Hepatocyte (in vitro differentiated cells): ENCODE results near the gene NDST3. TPM values are rescaled to one million over a fixed set of nuclear protein-coding genes. Genes with fewer than 3 reads are reported as not detected.

Source experiments
- DNase-seq: peaks from one replicate; pipeline ENCODE4 v3.0.0-alpha.2; 2016; ENCODE audit warnings: low spot score
- H2AFZ ChIP-seq: fragments of 200-600 bp; sonication (generic); 2 replicates; pipeline ENCODE4 v1.6.0; 2016; ENCODE audit warnings: antibody characterized with exemption, mild to moderate bottlenecking
- H3K27ac ChIP-seq: fragments of 200-600 bp; sonication (generic); 2 replicates; pipeline ENCODE4 v1.5.1; 2016; ENCODE audit warnings: mild to moderate bottlenecking
- H3K27me3 ChIP-seq: fragments of 200-600 bp; sonication (generic); 2 replicates; pipeline ENCODE4 v1.6.1; 2016
- H3K36me3 ChIP-seq: fragments of 200-600 bp; sonication (generic); replicated peaks from 2 replicates; pipeline ENCODE4 v1.5.1; 2016; ENCODE audit warnings: low read depth; ENCODE audit not compliant: insufficient read depth
- H3K4me1 ChIP-seq: fragments of 200-600 bp; sonication (generic); 2 replicates; pipeline ENCODE4 v1.5.1; 2016; ENCODE audit warnings: mild to moderate bottlenecking, moderate library complexity; ENCODE audit not compliant: insufficient read depth
- H3K4me2 ChIP-seq: fragments of 200-600 bp; sonication (generic); 2 replicates; pipeline ENCODE4 v1.6.0; 2016
- H3K4me3 ChIP-seq: fragments of 200-600 bp; sonication (generic); 2 replicates; pipeline ENCODE4 v1.5.1; 2016; ENCODE audit warnings: mild to moderate bottlenecking
- H3K79me2 ChIP-seq: fragments of 200-600 bp; sonication (generic); 2 replicates; pipeline ENCODE4 v1.6.0; 2017; ENCODE audit warnings: mild to moderate bottlenecking
- H3K9me2 ChIP-seq: fragments of 200-600 bp; sonication (generic); replicated peaks from 2 replicates; pipeline ENCODE4 v1.6.0; 2017; ENCODE audit warnings: mild to moderate bottlenecking; ENCODE audit not compliant: insufficient read depth
- H3K9me3 ChIP-seq: fragments of 200-600 bp; sonication (generic); 2 replicates; pipeline ENCODE4 v1.5.1; 2016; ENCODE audit warnings: low read depth, mild to moderate bottlenecking
- H4K20me1 ChIP-seq: fragments of 200-600 bp; sonication (generic); 2 replicates; pipeline ENCODE4 v1.6.0; 2016; ENCODE audit warnings: mild to moderate bottlenecking; ENCODE audit not compliant: insufficient read depth, poor library complexity, severe bottlenecking
- CTCF ChIP-seq: fragments of 200-600 bp; sonication (generic); IDR thresholded peaks from 2 replicates; pipeline ENCODE4 v1.5.1; 2016; ENCODE audit warnings: antibody characterized with exemption, mild to moderate bottlenecking; ENCODE audit not compliant: poor library complexity
- EZH2 ChIP-seq: fragments of 200-600 bp; sonication (generic); IDR thresholded peaks from 2 replicates; pipeline ENCODE4 v1.6.1; 2016; ENCODE audit warnings: antibody characterized with exemption, mild to moderate bottlenecking, borderline replicate concordance
- EZH2phosphoT487 ChIP-seq: fragments of 200-600 bp; sonication (generic); IDR thresholded peaks from one replicate; pipeline ENCODE4 v1.6.1; 2018; ENCODE audit warnings: antibody characterized with exemption, mild to moderate bottlenecking, low read depth, moderate library complexity; ENCODE audit not compliant: unreplicated experiment, severe bottlenecking
- WGBS: methylation state at CpG from one replicate; pipeline ENCODE4 v1.1.6; 2016; ENCODE audit warnings: low lambda C conversion rate; ENCODE audit errors: missing lambda C conversion rate; 5-methylcytosine and 5-hydroxymethylcytosine counted together
- polyA plus RNA-seq: library from polyadenylated mRNA; unstranded; fragments of >200 nt; fragmentation: Nextera tagmentation; extraction: Ambion mirVana; gene quantifications from 2 replicates; pipeline ENCODE4 v1.2.1, GENCODE V29; 2016
- total RNA-seq: library from RNA; depleted of rRNA; stranded (reverse); fragments of >200 nt; gene quantifications from 2 replicates; pipeline ENCODE4 v1.2.3, GENCODE V29; 2014

Gene NDST3
- total and polyA plus RNA-seq, 2 experiments from 2014 or later: 1.3 to 1.6 TPM

GRCh38 chr4:118120120-118120760 lies 86.0 kb downstream of the NDST3 start:
- 57% methylated on average over 5 of the region's 5 CpGs for WGBS

GRCh38 chr4:118124997-118125396 lies 90.7 kb downstream of the NDST3 start:
- H3K9me2 ChIP-seq: no peaks in the 10 kb centered on the region
- no peaks in the 10 kb centered on the region for H4K20me1 ChIP-seq
- no peak overlapping the region for H3K4me2 ChIP-seq
- no peak overlapping the region for H2AFZ ChIP-seq
- no peaks in the 10 kb centered on the region for H3K4me1 ChIP-seq
- WGBS: 100% methylated on average over 1 of the region's 1 CpG
- no peaks in the 10 kb centered on the region for H3K27me3 ChIP-seq
- H3K9me3 ChIP-seq: no peaks in the 10 kb centered on the region
- H3K79me2 ChIP-seq: no peaks in the 10 kb centered on the region
- no peak overlapping the region for H3K4me3 ChIP-seq
- no peaks in the 10 kb centered on the region for H3K36me3 ChIP-seq
- H3K27ac ChIP-seq: no peak overlapping the region
- TF ChIP-seq EZH2 (no peak), EZH2phosphoT487 (no peak), CTCF (no peak)
- no peak for DNase-seq

More at GRCh38 chr4:118120120-118120760, 86.0 kb downstream of the NDST3 start:
- H3K27me3 ChIP-seq: no peaks in the 10 kb centered on the region
- TF ChIP-seq EZH2 (no peak), CTCF (no peak), EZH2phosphoT487 (no peak)
- no peak overlapping the region for H3K4me3 ChIP-seq
- no peaks in the 10 kb centered on the region for H3K36me3 ChIP-seq
- H3K4me2 ChIP-seq: no peak overlapping the region
- no peak overlapping the region for H3K27ac ChIP-seq
- no peaks in the 10 kb centered on the region for H3K9me2 ChIP-seq
- H3K4me1 ChIP-seq: no peaks in the 10 kb centered on the region
- H2AFZ ChIP-seq: no peak overlapping the region
- H4K20me1 ChIP-seq: no peaks in the 10 kb centered on the region
- DNase-seq: no peak
- H3K79me2 ChIP-seq: no peaks in the 10 kb centered on the region
- H3K9me3 ChIP-seq: no peaks in the 10 kb centered on the region

GRCh38 chr4:118139241-118139640 lies 105.0 kb downstream of the NDST3 start:
- no peaks in the 10 kb centered on the region for H3K4me1 ChIP-seq
- no peak overlapping the region for H3K27ac ChIP-seq
- TF ChIP-seq EZH2phosphoT487 (no peak), EZH2 (no peak), CTCF (no peak)
- no peaks in the 10 kb centered on the region for H3K27me3 ChIP-seq
- no peaks in the 10 kb centered on the region for H3K9me2 ChIP-seq
- H3K9me3 ChIP-seq: no peaks in the 10 kb centered on the region
- DNase-seq: no peak
- no peaks in the 10 kb centered on the region for H3K36me3 ChIP-seq
- no peaks in the 10 kb centered on the region for H4K20me1 ChIP-seq
- no peak overlapping the region for H3K4me2 ChIP-seq
- H3K79me2 ChIP-seq: no peaks in the 10 kb centered on the region
- 84% methylated on average over 1 of the region's 1 CpG for WGBS
- no peak overlapping the region for H2AFZ ChIP-seq
- no peak overlapping the region for H3K4me3 ChIP-seq
